ENCODE measurements around the gene CACNA1G. TPM values are rescaled to one million over a fixed set of nuclear protein-coding genes. Genes with fewer than 3 reads are reported as not detected.

CACNA1G gene
- total RNA-seq, 1 donor from 2014 or later, result 0.19 TPM

- DNase-seq (ENCODE audit: low spot score, unreplicated experiment), result no peak
- H3K27ac Mint-ChIP-seq, result no peak overlapping the region
- H3K4me3 Mint-ChIP-seq (ENCODE audit: low read depth), result no peak overlapping the region
- H3K36me3 Mint-ChIP-seq (ENCODE audit: insufficient read depth), result no peaks in the 10 kb centered on the region
- no peaks in the 10 kb centered on the region for H3K9me3 Mint-ChIP-seq (ENCODE audit: low read depth)
- H3K4me1 Mint-ChIP-seq (ENCODE audit: low read depth), result peaks cover 17% of the 10 kb centered on the region
- peaks cover 63% of the 10 kb centered on the region for H3K27me3 Mint-ChIP-seq
- TF ChIP-seq, protein P1, sequence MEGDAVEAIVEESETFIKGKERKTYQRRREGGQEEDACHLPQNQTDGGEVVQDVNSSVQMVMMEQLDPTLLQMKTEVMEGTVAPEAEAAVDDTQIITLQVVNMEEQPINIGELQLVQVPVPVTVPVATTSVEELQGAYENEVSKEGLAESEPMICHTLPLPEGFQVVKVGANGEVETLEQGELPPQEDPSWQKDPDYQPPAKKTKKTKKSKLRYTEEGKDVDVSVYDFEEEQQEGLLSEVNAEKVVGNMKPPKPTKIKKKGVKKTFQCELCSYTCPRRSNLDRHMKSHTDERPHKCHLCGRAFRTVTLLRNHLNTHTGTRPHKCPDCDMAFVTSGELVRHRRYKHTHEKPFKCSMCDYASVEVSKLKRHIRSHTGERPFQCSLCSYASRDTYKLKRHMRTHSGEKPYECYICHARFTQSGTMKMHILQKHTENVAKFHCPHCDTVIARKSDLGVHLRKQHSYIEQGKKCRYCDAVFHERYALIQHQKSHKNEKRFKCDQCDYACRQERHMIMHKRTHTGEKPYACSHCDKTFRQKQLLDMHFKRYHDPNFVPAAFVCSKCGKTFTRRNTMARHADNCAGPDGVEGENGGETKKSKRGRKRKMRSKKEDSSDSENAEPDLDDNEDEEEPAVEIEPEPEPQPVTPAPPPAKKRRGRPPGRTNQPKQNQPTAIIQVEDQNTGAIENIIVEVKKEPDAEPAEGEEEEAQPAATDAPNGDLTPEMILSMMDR (IDR thresholded peaks at IDR 0.05; ENCODE audit: unreplicated experiment), result no peak
Observed at GRCh38 chr17:50564916-50565315, 4.4 kb downstream of the CACNA1G start.

- DNase-seq (ENCODE audit: low spot score, unreplicated experiment), result no peak
- Mint-ChIP-seq H3K27me3 (peaks cover 59% of the 10 kb centered on the region), H3K9me3 (ENCODE audit: low read depth) (no peaks in the 10 kb centered on the region), H3K4me3 (ENCODE audit: low read depth) (no peak overlapping the region), H3K27ac (no peak overlapping the region), H3K4me1 (ENCODE audit: low read depth) (peaks cover 23% of the 10 kb centered on the region), H3K36me3 (ENCODE audit: insufficient read depth) (no peaks in the 10 kb centered on the region)
- TF ChIP-seq, protein P1 (IDR thresholded peaks at IDR 0.05; ENCODE audit: unreplicated experiment), result no peak
Observed at GRCh38 chr17:50565402-50566350, 5.2 kb downstream of the CACNA1G start.

DNA sequence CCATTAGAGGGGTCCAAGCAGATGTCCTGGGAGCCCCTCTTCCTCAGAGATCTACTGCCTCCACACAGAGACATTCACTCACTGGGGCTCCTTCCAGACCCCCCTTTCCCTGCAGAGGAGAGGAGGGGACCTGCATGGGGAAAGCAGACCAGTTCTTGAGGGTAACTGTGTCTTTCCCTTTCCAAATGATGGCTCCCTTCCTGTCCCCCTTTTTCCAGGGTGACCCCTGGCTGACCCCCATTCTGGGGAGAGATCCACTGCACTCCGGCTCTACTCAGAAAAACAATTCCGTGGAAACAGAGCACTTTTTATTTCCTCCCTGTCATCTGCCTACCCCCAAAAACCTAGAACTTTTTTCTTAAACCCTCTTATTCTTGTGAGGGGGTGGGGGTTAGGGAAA, 6.4 kb downstream of the CACNA1G start:
- TF ChIP-seq, protein P1 (IDR thresholded peaks at IDR 0.05; ENCODE audit: unreplicated experiment), result no peak
- Mint-ChIP-seq H3K4me1 (ENCODE audit: low read depth) (peaks cover 25% of the 10 kb centered on the region), H3K36me3 (ENCODE audit: insufficient read depth) (no peaks in the 10 kb centered on the region), H3K4me3 (ENCODE audit: low read depth) (no peak overlapping the region), H3K27me3 (peaks cover 65% of the 10 kb centered on the region), H3K9me3 (ENCODE audit: low read depth) (no peaks in the 10 kb centered on the region), H3K27ac (no peak overlapping the region)
- no peak for DNase-seq (ENCODE audit: low spot score, unreplicated experiment)

GRCh38 chr17:50568659-50569058, 8.1 kb downstream of the CACNA1G start:
- Mint-ChIP-seq H3K27ac (no peak overlapping the region), H3K27me3 (peaks cover 52% of the 10 kb centered on the region), H3K4me1 (ENCODE audit: low read depth) (peaks cover 21% of the 10 kb centered on the region), H3K36me3 (ENCODE audit: insufficient read depth) (no peaks in the 10 kb centered on the region), H3K4me3 (ENCODE audit: low read depth) (no peak overlapping the region), H3K9me3 (ENCODE audit: low read depth) (no peaks in the 10 kb centered on the region)
- TF ChIP-seq, protein P1 (IDR thresholded peaks at IDR 0.05; ENCODE audit: unreplicated experiment), result no peak
- no peak for DNase-seq (ENCODE audit: low spot score, unreplicated experiment)

GRCh38 chr17:50569592-50569991, 9.1 kb downstream of the CACNA1G start:
- DNase-seq (ENCODE audit: low spot score, unreplicated experiment), result no peak
- peaks cover 42% of the 10 kb centered on the region for H3K27me3 Mint-ChIP-seq
- H3K36me3 Mint-ChIP-seq (ENCODE audit: insufficient read depth), result no peaks in the 10 kb centered on the region
- TF ChIP-seq, protein P1 (IDR thresholded peaks at IDR 0.05; ENCODE audit: unreplicated experiment), result no peak
- no peak overlapping the region for H3K27ac Mint-ChIP-seq
- H3K4me3 Mint-ChIP-seq (ENCODE audit: low read depth), result no peak overlapping the region
- H3K4me1 Mint-ChIP-seq (ENCODE audit: low read depth), result peaks cover 21% of the 10 kb centered on the region
- H3K9me3 Mint-ChIP-seq (ENCODE audit: low read depth), result no peaks in the 10 kb centered on the region

Measured in progenitor cell of endocrine pancreas (in vitro differentiated cells).